ENCODE measurements around the gene OSBPL6.
"Not testable (repeated sequence)": the region's sequence is repeated elsewhere in the genome, so short reads cannot be mapped to it uniquely, and the experiment has no call there.

The OSBPL6 gene

GRCh38 chr2:178197791-178198190 is 3.5 kb downstream of the OSBPL6 start:
- Histone ChIP-seq H2AFZ (ENCODE audit: low read length, unreplicated experiment) (no peak overlapping the region), H3K27ac (ENCODE audit: low read depth, low read length) (no peak overlapping the region)

GRCh38 chr2:178198441-178198840 is 4.1 kb downstream of the OSBPL6 start:
- not testable (repeated sequence) for H3K27me3 ChIP-seq (ENCODE audit: insufficient read depth, low read length); H3K4me1 ChIP-seq (ENCODE audit: control insufficient read depth, insufficient read depth, low read length, unreplicated experiment); H2AFZ ChIP-seq (ENCODE audit: low read length, unreplicated experiment); H3K36me3 ChIP-seq (ENCODE audit: insufficient read depth, low read length); H3K4me3 ChIP-seq (ENCODE audit: low read depth, low read length); H3K79me2 ChIP-seq (ENCODE audit: control insufficient read depth, insufficient read depth, low read length, unreplicated experiment); H3K27ac ChIP-seq (ENCODE audit: low read depth, low read length)

More at GRCh38 chr2:178197791-178198190, 3.5 kb downstream of the OSBPL6 start:
- H3K4me3 ChIP-seq (ENCODE audit: low read depth, low read length) = no peak overlapping the region
- no peaks in the 10 kb centered on the region for H3K79me2 ChIP-seq (ENCODE audit: control insufficient read depth, insufficient read depth, low read length, unreplicated experiment)
- no peaks in the 10 kb centered on the region for H3K4me1 ChIP-seq (ENCODE audit: control insufficient read depth, insufficient read depth, low read length, unreplicated experiment)
- H3K27me3 ChIP-seq (ENCODE audit: insufficient read depth, low read length) = no peaks in the 10 kb centered on the region
- H3K36me3 ChIP-seq (ENCODE audit: insufficient read depth, low read length) = no peaks in the 10 kb centered on the region

DNA sequence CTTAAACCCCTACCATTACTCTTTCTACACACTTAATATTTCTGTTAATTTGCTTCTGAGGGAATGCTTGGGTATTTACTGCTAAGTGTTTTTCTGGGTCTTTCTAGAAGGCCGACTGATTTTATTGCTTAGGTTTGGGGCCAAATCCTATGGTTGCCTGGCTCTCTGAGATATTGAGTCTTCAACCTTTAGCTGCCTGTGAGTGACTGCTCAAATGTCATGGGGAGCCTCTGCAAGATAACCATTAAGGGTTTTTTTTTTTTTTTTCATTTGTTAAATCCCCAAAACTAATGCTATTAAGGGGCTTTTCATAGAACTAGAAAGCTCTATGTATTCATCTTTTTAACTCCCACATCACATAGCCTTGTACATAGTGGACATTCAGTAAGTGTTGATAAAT is 5.0 kb downstream of the OSBPL6 start:
- Histone ChIP-seq H3K79me2 (ENCODE audit: control insufficient read depth, insufficient read depth, low read length, unreplicated experiment) (no peaks in the 10 kb centered on the region), H3K27ac (ENCODE audit: low read depth, low read length) (no peak overlapping the region), H3K4me1 (ENCODE audit: control insufficient read depth, insufficient read depth, low read length, unreplicated experiment) (no peaks in the 10 kb centered on the region), H2AFZ (ENCODE audit: low read length, unreplicated experiment) (no peak overlapping the region), H3K36me3 (ENCODE audit: insufficient read depth, low read length) (no peaks in the 10 kb centered on the region), H3K27me3 (ENCODE audit: insufficient read depth, low read length) (no peaks in the 10 kb centered on the region), H3K4me3 (ENCODE audit: low read depth, low read length) (no peak overlapping the region)

GRCh38 chr2:178200331-178200730 is 6.0 kb downstream of the OSBPL6 start:
- Histone ChIP-seq H3K4me3 (ENCODE audit: low read depth, low read length) (no peak overlapping the region), H3K27me3 (ENCODE audit: insufficient read depth, low read length) (no peaks in the 10 kb centered on the region), H3K36me3 (ENCODE audit: insufficient read depth, low read length) (no peaks in the 10 kb centered on the region), H3K4me1 (ENCODE audit: control insufficient read depth, insufficient read depth, low read length, unreplicated experiment) (peaks cover 1% of the 10 kb centered on the region), H2AFZ (ENCODE audit: low read length, unreplicated experiment) (no peak overlapping the region), H3K79me2 (ENCODE audit: control insufficient read depth, insufficient read depth, low read length, unreplicated experiment) (no peaks in the 10 kb centered on the region), H3K27ac (ENCODE audit: low read depth, low read length) (no peak overlapping the region)

GRCh38 chr2:178202927-178203326 is 8.6 kb downstream of the OSBPL6 start:
- Histone ChIP-seq H3K4me3 (ENCODE audit: low read depth, low read length) (no peak overlapping the region), H3K36me3 (ENCODE audit: insufficient read depth, low read length) (no peaks in the 10 kb centered on the region), H3K79me2 (ENCODE audit: control insufficient read depth, insufficient read depth, low read length, unreplicated experiment) (no peaks in the 10 kb centered on the region), H2AFZ (ENCODE audit: low read length, unreplicated experiment) (no peak overlapping the region), H3K27me3 (ENCODE audit: insufficient read depth, low read length) (no peaks in the 10 kb centered on the region), H3K4me1 (ENCODE audit: control insufficient read depth, insufficient read depth, low read length, unreplicated experiment) (peaks cover 12% of the 10 kb centered on the region), H3K27ac (ENCODE audit: low read depth, low read length) (no peak overlapping the region)

DNA sequence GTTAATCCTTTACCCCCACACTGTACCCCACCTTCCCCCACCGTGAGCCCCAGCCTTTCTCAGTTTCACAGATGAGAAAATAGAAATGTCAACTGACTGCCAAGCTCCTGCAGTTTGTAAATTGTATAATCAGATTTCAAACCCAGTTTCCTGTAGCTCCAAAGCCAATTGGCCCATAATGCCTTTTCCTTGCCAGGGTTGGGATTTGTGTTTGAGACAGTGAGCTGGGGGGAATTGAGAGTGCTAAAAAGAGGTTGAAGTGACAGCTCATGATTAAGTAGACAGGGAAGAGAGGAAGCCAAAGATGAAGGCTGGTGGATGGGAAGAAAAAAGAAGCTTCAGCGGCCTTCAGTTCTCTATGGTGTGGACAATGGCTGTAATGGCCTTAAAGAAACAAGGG is 10.7 kb downstream of the OSBPL6 start:
- Histone ChIP-seq H3K36me3 (ENCODE audit: insufficient read depth, low read length) (no peaks in the 10 kb centered on the region), H3K27me3 (ENCODE audit: insufficient read depth, low read length) (no peaks in the 10 kb centered on the region), H3K4me3 (ENCODE audit: low read depth, low read length) (no peak overlapping the region), H3K79me2 (ENCODE audit: control insufficient read depth, insufficient read depth, low read length, unreplicated experiment) (no peaks in the 10 kb centered on the region), H3K27ac (ENCODE audit: low read depth, low read length) (no peak overlapping the region), H2AFZ (ENCODE audit: low read length, unreplicated experiment) (no peak overlapping the region), H3K4me1 (ENCODE audit: control insufficient read depth, insufficient read depth, low read length, unreplicated experiment) (peaks cover 12% of the 10 kb centered on the region)

DNA sequence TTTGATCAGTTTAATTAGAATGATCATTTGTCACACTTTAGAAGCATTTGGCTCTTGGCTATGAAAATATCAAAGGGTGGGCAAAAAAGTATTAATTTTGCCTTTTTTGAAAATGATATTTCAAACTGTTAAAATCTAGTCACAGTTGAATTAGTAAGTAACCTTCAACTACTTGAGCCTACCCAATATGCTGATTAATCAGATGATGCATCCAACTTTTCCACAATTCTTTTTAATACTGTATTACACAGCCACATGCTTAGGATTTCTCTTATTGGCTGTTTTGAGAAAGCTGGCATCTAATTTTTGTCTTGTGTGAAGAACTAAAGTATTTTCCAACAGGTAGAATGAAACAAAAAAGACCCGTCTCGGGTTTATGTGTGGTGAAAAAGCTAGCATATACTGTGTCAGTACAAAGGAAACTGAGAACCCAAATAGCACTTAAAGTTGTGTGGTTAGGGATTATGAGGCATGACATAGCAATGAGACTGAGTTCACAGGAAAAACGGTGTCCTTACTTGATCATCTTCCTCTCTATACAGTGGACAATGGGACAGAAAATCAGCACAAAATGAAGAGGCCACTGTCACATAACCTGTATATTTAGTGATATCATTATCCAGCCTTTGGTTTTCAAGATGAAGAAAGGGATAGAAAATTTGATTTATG is 11.7 kb downstream of the OSBPL6 start:
- no peaks in the 10 kb centered on the region for H3K27me3 ChIP-seq (ENCODE audit: insufficient read depth, low read length)
- no peaks in the 10 kb centered on the region for H3K36me3 ChIP-seq (ENCODE audit: insufficient read depth, low read length)
- H3K4me1 ChIP-seq (ENCODE audit: control insufficient read depth, insufficient read depth, low read length, unreplicated experiment) = peaks cover 12% of the 10 kb centered on the region
- peak overlapping the region; percentile 31; the same call in 1 of the 2 replicates for H3K27ac ChIP-seq (ENCODE audit: low read depth, low read length)
- no peak overlapping the region for H2AFZ ChIP-seq (ENCODE audit: low read length, unreplicated experiment)
- no peak overlapping the region for H3K4me3 ChIP-seq (ENCODE audit: low read depth, low read length)
- no peaks in the 10 kb centered on the region for H3K79me2 ChIP-seq (ENCODE audit: control insufficient read depth, insufficient read depth, low read length, unreplicated experiment)

GRCh38 chr2:178208336-178208735 is 14.0 kb downstream of the OSBPL6 start:
- Histone ChIP-seq H3K27me3 (ENCODE audit: insufficient read depth, low read length) (no peaks in the 10 kb centered on the region), H3K4me3 (ENCODE audit: low read depth, low read length) (no peak overlapping the region), H2AFZ (ENCODE audit: low read length, unreplicated experiment) (no peak overlapping the region), H3K27ac (ENCODE audit: low read depth, low read length) (no peak overlapping the region), H3K36me3 (ENCODE audit: insufficient read depth, low read length) (no peaks in the 10 kb centered on the region), H3K4me1 (ENCODE audit: control insufficient read depth, insufficient read depth, low read length, unreplicated experiment) (peaks cover 12% of the 10 kb centered on the region), H3K79me2 (ENCODE audit: control insufficient read depth, insufficient read depth, low read length, unreplicated experiment) (no peaks in the 10 kb centered on the region)

DNA sequence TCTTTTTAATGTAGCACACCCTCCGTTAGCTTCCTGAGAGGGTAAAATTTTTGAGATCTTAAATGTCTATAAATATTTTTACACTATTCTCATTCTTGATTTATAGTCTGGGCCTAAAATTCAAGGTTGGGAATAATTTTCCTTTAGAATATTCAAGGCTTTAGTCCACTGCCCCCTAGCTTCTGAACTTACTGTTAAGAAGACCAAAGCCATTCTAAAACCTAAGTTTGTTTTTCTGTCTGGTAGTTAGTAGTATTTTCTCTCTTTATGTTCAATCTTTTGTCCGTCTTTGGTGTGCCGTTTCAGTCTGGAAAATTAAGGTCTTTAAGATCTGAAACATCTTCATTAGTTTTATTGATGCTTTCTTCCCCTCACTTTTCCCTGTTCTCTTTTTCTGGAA is 14.5 kb downstream of the OSBPL6 start:
- no peaks in the 10 kb centered on the region for H3K27me3 ChIP-seq (ENCODE audit: insufficient read depth, low read length)
- H3K4me1 ChIP-seq (ENCODE audit: control insufficient read depth, insufficient read depth, low read length, unreplicated experiment) = peaks cover 12% of the 10 kb centered on the region
- no peak overlapping the region for H3K4me3 ChIP-seq (ENCODE audit: low read depth, low read length)
- no peaks in the 10 kb centered on the region for H3K36me3 ChIP-seq (ENCODE audit: insufficient read depth, low read length)
- no peak overlapping the region for H2AFZ ChIP-seq (ENCODE audit: low read length, unreplicated experiment)
- H3K27ac ChIP-seq (ENCODE audit: low read depth, low read length) = no peak overlapping the region
- H3K79me2 ChIP-seq (ENCODE audit: control insufficient read depth, insufficient read depth, low read length, unreplicated experiment) = no peaks in the 10 kb centered on the region

DNA sequence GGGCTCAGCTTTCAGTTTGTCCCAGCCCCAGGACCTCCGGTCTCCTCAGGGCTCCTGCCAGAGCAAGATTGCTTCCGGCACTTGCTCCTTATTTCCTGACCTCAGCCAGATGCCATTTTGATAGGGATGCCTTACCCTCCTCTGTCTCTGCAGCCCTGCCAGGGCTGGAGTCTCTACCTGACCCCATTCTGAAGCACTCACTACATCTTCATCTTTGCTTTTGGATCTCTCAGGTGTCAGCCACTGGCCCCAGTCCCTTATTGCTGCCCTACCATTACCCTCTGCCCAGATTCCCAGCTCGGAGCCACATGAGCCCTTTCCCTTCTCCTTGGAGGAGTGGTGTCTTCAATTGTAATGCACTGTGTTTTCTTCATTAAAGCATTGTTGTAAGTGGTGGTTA is 17.1 kb downstream of the OSBPL6 start:
- no peaks in the 10 kb centered on the region for H3K4me1 ChIP-seq (ENCODE audit: control insufficient read depth, insufficient read depth, low read length, unreplicated experiment)
- no peak overlapping the region for H2AFZ ChIP-seq (ENCODE audit: low read length, unreplicated experiment)
- no peaks in the 10 kb centered on the region for H3K79me2 ChIP-seq (ENCODE audit: control insufficient read depth, insufficient read depth, low read length, unreplicated experiment)
- H3K27me3 ChIP-seq (ENCODE audit: insufficient read depth, low read length) = no peaks in the 10 kb centered on the region
- H3K36me3 ChIP-seq (ENCODE audit: insufficient read depth, low read length) = no peaks in the 10 kb centered on the region
- no peak overlapping the region for H3K4me3 ChIP-seq (ENCODE audit: low read depth, low read length)
- H3K27ac ChIP-seq (ENCODE audit: low read depth, low read length) = no peak overlapping the region

GRCh38 chr2:178211943-178212342 is 17.6 kb downstream of the OSBPL6 start:
- Histone ChIP-seq H3K36me3 (ENCODE audit: insufficient read depth, low read length) (no peaks in the 10 kb centered on the region), H3K27me3 (ENCODE audit: insufficient read depth, low read length) (no peaks in the 10 kb centered on the region), H2AFZ (ENCODE audit: low read length, unreplicated experiment) (no peak overlapping the region), H3K27ac (ENCODE audit: low read depth, low read length) (no peak overlapping the region), H3K79me2 (ENCODE audit: control insufficient read depth, insufficient read depth, low read length, unreplicated experiment) (no peaks in the 10 kb centered on the region), H3K4me1 (ENCODE audit: control insufficient read depth, insufficient read depth, low read length, unreplicated experiment) (no peaks in the 10 kb centered on the region), H3K4me3 (ENCODE audit: low read depth, low read length) (no peak overlapping the region)

Data from ACC112 (cell line).